Measurements from ENCODE around the gene IGFBP7. TPM values are rescaled to one million over a fixed set of nuclear protein-coding genes. Genes with fewer than 3 reads are reported as not detected.

The IGFBP7 gene
- total and polyA plus RNA-seq, 2 donors, result 288 to 1,554 TPM

GRCh38 chr4:57147335-57148060 lies 37.3 kb upstream of the IGFBP7 start:
- Histone ChIP-seq H3K36me3 (ENCODE audit: insufficient read depth) (no peaks in the 10 kb centered on the region), H3K4me1 (ENCODE audit: insufficient read depth) (no peaks in the 10 kb centered on the region), H3K27ac (ENCODE audit: low read depth) (no peak overlapping the region), H3K4me3 (ENCODE audit: low read depth, low read length) (no peak overlapping the region)
- no peak for DNase-seq (ENCODE audit: extremely low spot score)
- WGBS, result 90% methylated on average over 9 of the region's 9 CpGs

DNA sequence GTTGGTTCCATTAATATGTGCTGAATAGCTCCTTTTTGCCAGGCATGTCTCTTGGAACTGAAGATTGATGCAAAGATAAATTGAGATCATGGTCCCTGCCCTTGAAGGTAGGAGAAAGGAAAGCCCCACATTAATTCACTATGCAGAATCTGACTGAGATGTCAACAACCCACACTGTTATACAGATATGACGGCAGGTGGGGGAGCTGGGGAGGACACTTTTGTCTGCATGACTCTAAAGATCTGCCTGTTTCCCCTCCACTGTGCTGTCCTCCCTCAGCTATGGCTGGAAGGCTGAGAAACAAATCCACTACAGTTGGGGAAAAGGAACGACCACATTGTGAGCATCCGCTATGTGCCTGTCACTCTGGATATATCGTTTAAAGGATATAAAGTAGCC lies 36.3 kb upstream of the IGFBP7 start:
- Histone ChIP-seq H3K36me3 (ENCODE audit: insufficient read depth) (no peaks in the 10 kb centered on the region), H3K4me3 (ENCODE audit: low read depth, low read length) (no peak overlapping the region), H3K27ac (ENCODE audit: low read depth) (no peak overlapping the region), H3K4me1 (ENCODE audit: insufficient read depth) (no peaks in the 10 kb centered on the region)
- 78% methylated on average over 4 of the region's 4 CpGs for WGBS
- no peak for DNase-seq (ENCODE audit: extremely low spot score)

DNA sequence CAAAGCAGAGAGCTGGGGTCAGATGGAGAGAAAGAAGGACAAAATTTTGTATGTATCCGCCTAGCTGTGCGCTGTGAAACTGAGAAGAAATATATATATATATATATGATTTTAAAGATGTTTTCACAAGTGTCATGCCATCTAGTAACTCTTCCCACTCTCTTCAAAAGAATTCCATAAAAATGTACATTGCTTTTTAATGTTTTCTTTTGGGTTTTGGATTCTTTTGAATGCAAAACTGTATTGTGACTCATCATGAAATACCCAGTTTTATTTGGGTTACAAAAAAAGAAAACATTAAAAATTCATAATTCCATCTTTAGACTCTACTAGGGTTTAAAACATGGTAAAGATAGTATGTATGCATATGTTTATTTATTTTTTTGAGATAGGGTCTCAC lies 34.3 kb upstream of the IGFBP7 start:
- Histone ChIP-seq H3K36me3 (ENCODE audit: insufficient read depth) (no peaks in the 10 kb centered on the region), H3K4me1 (ENCODE audit: insufficient read depth) (no peaks in the 10 kb centered on the region), H3K27ac (ENCODE audit: low read depth) (no peak overlapping the region), H3K4me3 (ENCODE audit: low read depth, low read length) (no peak overlapping the region)
- no peak for DNase-seq (ENCODE audit: extremely low spot score)
- 98% methylated on average over 2 of the region's 2 CpGs for WGBS

DNA sequence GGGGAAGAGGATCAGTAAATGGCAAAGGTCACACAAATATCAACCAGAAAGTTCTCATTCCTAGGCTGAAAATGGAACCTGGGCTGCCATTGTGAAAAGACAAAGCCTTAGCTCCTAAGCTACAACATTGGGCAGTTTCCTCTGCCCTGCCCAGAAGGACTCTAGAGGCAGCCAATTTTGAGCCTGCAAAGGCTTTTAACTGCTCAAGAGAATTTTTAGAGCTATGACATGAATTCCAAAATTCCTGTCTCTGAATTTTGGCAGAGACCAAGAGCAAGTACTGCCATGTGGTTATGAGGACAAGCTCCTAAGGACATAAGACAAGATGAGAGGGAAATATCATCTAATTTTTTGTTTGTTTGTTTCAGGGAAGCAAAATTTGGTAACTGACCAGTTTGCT lies 29.6 kb upstream of the IGFBP7 start:
- Histone ChIP-seq H3K4me1 (ENCODE audit: insufficient read depth) (no peaks in the 10 kb centered on the region), H3K4me3 (ENCODE audit: low read depth, low read length) (no peak overlapping the region), H3K27ac (ENCODE audit: low read depth) (no peak overlapping the region), H3K36me3 (ENCODE audit: insufficient read depth) (no peaks in the 10 kb centered on the region)
- DNase-seq (ENCODE audit: extremely low spot score), result no peak

DNA sequence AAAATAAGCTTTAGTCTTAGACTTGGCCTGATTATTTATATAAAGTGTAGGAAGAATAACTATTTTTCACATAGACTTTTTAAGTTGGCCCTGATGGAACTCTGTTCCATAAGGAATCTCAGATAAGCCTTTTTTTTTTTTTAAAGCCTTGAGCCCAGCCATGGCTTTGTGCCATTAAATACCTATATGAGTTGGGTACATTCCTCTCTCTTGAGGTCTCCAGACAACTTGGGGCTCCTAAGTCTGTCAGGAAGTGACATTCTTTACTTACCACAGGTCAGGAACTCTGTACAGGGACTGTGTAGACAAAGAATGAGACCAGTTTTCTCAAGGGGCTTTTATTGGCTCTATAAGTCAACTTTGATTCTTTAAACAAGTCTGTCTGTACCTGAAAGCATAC lies 27.1 kb upstream of the IGFBP7 start:
- no peak for DNase-seq (ENCODE audit: extremely low spot score)
- no peak overlapping the region for H3K4me3 ChIP-seq (ENCODE audit: low read depth, low read length)
- no peak overlapping the region for H3K27ac ChIP-seq (ENCODE audit: low read depth)
- H3K36me3 ChIP-seq (ENCODE audit: insufficient read depth), result no peaks in the 10 kb centered on the region
- no peaks in the 10 kb centered on the region for H3K4me1 ChIP-seq (ENCODE audit: insufficient read depth)

GRCh38 chr4:57136281-57136680 lies 26.1 kb upstream of the IGFBP7 start:
- no peak overlapping the region for H3K4me3 ChIP-seq (ENCODE audit: low read depth, low read length)
- H3K27ac ChIP-seq (ENCODE audit: low read depth), result no peak overlapping the region
- no peak for DNase-seq (ENCODE audit: extremely low spot score)
- no peaks in the 10 kb centered on the region for H3K4me1 ChIP-seq (ENCODE audit: insufficient read depth)
- H3K36me3 ChIP-seq (ENCODE audit: insufficient read depth), result no peaks in the 10 kb centered on the region

- 66% methylated on average over 2 of the region's 2 CpGs for WGBS
- no peaks in the 10 kb centered on the region for H3K4me1 ChIP-seq (ENCODE audit: insufficient read depth)
- DNase-seq (ENCODE audit: extremely low spot score), result no peak
- no peak overlapping the region for H3K27ac ChIP-seq (ENCODE audit: low read depth)
- H3K4me3 ChIP-seq (ENCODE audit: low read depth, low read length), result no peak overlapping the region
- no peaks in the 10 kb centered on the region for H3K36me3 ChIP-seq (ENCODE audit: insufficient read depth)
Measured at GRCh38 chr4:57132743-57133137, 22.6 kb upstream of the IGFBP7 start.

DNA sequence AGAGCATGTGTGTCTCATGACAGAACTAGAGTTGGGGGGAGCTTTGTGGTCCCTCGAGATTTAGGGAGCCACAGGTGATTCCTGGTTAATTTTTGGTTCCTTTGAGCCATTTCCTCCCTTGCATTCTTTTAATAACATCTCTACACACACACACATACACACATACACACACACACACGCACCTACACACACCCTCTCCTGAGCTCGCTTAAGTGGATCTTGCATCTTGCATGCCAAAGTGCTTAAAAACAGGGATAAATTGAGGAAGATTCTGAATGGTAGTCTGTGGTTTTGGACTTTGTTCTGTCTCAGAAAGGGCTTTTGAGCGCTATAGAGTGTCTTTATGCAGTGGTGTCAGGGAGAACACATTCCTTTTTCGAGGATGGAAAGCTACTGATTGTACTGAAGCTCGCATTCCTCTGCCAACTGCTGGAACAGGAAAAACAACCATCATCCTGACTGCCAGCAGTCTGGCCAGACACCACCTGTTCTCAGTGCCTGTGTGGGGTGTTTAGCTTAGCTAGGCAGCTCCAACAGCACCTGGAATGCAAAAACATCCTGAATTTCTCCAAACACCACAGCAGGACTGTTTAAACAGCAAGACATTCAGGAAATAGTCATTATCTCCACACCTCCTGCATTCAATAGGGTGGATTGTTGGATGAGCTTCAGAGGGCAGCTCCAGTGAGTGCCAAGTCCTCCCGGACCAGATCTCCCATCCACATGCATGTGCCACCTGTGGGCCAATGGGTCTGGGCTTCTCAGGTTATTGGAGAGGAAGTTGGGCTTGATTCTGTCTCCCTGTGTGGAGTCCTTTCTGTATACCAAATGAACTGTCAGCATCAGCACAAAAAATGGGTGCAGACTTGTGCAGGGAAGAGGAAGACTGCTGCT lies 21.9 kb upstream of the IGFBP7 start:
- WGBS, result 48% methylated on average over 7 of the region's 7 CpGs
- Histone ChIP-seq H3K4me1 (ENCODE audit: insufficient read depth) (no peaks in the 10 kb centered on the region), H3K4me3 (ENCODE audit: low read depth, low read length) (no peak overlapping the region), H3K36me3 (ENCODE audit: insufficient read depth) (no peaks in the 10 kb centered on the region), H3K27ac (ENCODE audit: low read depth) (no peak overlapping the region)
- no peak for DNase-seq (ENCODE audit: extremely low spot score)

- H3K4me3 ChIP-seq (ENCODE audit: low read depth, low read length), result no peak overlapping the region
- no peak for DNase-seq (ENCODE audit: extremely low spot score)
- 96% methylated on average over 1 of the region's 1 CpG for WGBS
- H3K36me3 ChIP-seq (ENCODE audit: insufficient read depth), result no peaks in the 10 kb centered on the region
- no peaks in the 10 kb centered on the region for H3K4me1 ChIP-seq (ENCODE audit: insufficient read depth)
- H3K27ac ChIP-seq (ENCODE audit: low read depth), result no peak overlapping the region
Measured at GRCh38 chr4:57129477-57129876, 19.3 kb upstream of the IGFBP7 start.

- Histone ChIP-seq H3K4me3 (ENCODE audit: low read depth, low read length) (no peak overlapping the region), H3K36me3 (ENCODE audit: insufficient read depth) (no peaks in the 10 kb centered on the region), H3K4me1 (ENCODE audit: insufficient read depth) (no peaks in the 10 kb centered on the region), H3K27ac (ENCODE audit: low read depth) (no peak overlapping the region)
- WGBS, result 83% methylated on average over 3 of the region's 3 CpGs
- no peak for DNase-seq (ENCODE audit: extremely low spot score)
Measured at GRCh38 chr4:57127361-57127760, 17.2 kb upstream of the IGFBP7 start.

- Histone ChIP-seq H3K27ac (ENCODE audit: low read depth) (no peak overlapping the region), H3K36me3 (ENCODE audit: insufficient read depth) (no peaks in the 10 kb centered on the region), H3K4me1 (ENCODE audit: insufficient read depth) (no peaks in the 10 kb centered on the region), H3K4me3 (ENCODE audit: low read depth, low read length) (no peak overlapping the region)
- no peak for DNase-seq (ENCODE audit: extremely low spot score)
Measured at GRCh38 chr4:57125996-57126395, 15.8 kb upstream of the IGFBP7 start.

DNA sequence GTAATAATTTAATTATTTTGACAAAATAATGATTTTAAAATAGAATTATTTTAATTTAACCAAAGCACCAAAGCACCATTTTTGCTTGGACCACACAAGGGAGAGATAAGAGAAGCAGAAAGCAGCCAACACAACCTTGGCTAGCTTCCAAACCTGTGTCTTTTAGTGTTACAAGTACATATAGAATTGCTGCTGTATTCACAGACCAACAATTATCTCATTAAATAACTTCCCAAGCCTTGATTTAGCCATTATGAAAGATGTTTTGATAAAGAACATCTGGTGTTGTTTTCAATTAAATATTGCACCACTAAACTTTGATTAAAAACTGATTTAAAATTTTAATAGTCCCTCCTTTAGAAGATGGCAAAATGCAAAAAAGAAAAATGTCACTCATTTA lies 14.0 kb upstream of the IGFBP7 start:
- H3K4me1 ChIP-seq (ENCODE audit: insufficient read depth), result no peaks in the 10 kb centered on the region
- H3K36me3 ChIP-seq (ENCODE audit: insufficient read depth), result no peaks in the 10 kb centered on the region
- DNase-seq (ENCODE audit: extremely low spot score), result no peak
- no peak overlapping the region for H3K4me3 ChIP-seq (ENCODE audit: low read depth, low read length)
- H3K27ac ChIP-seq (ENCODE audit: low read depth), result no peak overlapping the region

DNA sequence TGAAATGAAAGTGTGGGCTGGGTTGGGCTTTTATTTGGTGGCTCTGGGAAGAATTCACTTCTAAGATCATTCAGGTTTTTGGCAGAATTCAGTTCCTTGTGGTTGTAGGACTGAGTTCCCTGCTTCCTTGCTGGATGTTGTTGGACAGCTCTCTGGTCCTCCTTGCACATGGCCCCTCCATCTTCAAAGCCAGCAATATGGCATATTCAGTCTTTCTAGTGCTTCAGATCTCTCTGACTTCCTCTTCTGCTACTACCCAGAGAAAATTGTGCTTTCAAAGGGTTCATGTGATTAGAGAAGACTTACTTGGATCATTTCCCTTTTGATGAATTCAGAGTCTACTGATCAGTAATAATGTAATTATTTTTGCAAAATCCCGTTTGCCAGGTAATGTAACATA lies 12.8 kb upstream of the IGFBP7 start:
- H3K4me1 ChIP-seq (ENCODE audit: insufficient read depth), result no peaks in the 10 kb centered on the region
- no peak for DNase-seq (ENCODE audit: extremely low spot score)
- no peaks in the 10 kb centered on the region for H3K36me3 ChIP-seq (ENCODE audit: insufficient read depth)
- 84% methylated on average over 1 of the region's 1 CpG for WGBS
- H3K4me3 ChIP-seq (ENCODE audit: low read depth, low read length), result no peak overlapping the region
- no peak overlapping the region for H3K27ac ChIP-seq (ENCODE audit: low read depth)

DNA sequence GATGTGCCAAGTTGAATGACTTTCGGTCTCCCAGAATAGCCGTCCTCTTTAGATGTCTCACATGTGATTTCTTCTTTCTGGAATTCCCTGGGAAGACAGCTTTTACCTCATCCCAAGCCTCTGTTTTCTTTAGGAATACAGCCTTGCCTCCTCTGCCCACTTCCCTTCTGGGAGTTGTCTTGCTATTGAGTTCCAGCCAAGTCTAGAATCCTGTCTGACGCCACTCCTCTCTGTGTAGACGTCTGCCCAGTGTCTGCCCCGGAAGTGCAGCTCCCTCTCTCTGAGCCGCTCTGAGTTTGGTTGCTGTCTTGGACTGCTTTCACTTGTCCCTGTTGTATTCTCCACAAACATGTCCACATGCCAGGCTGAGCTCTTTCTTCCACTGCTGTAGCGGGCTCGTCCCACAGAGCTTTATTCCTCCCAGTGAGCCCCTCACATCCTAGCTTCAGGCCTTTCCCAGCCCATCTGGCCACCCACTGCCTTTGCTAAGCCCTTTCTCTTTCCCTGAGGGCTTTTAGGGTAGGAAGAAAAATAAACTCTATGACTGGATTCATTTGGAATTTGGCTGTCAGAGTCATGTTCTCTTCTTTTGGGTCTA lies 9.0 kb upstream of the IGFBP7 start:
- H3K4me1 ChIP-seq (ENCODE audit: insufficient read depth), result no peaks in the 10 kb centered on the region
- no peak overlapping the region for H3K4me3 ChIP-seq (ENCODE audit: low read depth, low read length)
- H3K27ac ChIP-seq (ENCODE audit: low read depth), result peak overlapping the region; percentile 57
- no peaks in the 10 kb centered on the region for H3K36me3 ChIP-seq (ENCODE audit: insufficient read depth)
- 8% methylated on average over 8 of the region's 8 CpGs for WGBS
- no peak for DNase-seq (ENCODE audit: extremely low spot score)

Data from urinary bladder (tissue), 4 donors.